H1 (cell line): ENCODE data around the gene RAD51B. TPM values are rescaled to one million over a fixed set of nuclear protein-coding genes. Genes with fewer than 3 reads are reported as not detected.

Source experiments
- EGR1 ChIP-seq: IDR thresholded peaks from 2 replicates; pipeline ENCODE4 v1.6.1; 2011; ENCODE audit warnings: low read depth, low read length, borderline replicate concordance
- polyA plus RNA-seq, 7 experiments: library from polyadenylated mRNA; depleted of rRNA in 3 of 7; stranded (reverse) in 5 of 7; unstranded in 2 of 7; fragments of >200 nt in 5 of 7; fragments of 200-250 nt in 2 of 7; gene quantifications; 1 replicate in 5 of 7; 2 replicates in 1 of 7; 4 replicates in 1 of 7; pipeline versions ENCODE4 v1.2.1 to v1.2.3, GENCODE V29; 2011 to 2013; ENCODE audit warnings: missing spikeins in 2 of 7, mixed read lengths in 2 of 7
- total RNA-seq: library from RNA; stranded (reverse); fragmentation: NEBNext Ultra II Directional; extraction: Animal tissue kit (Norgen Biotek cat#: 25700); gene quantifications from 2 replicates; pipeline ENCODE4 v1.2.1, GENCODE V29; 2021

Gene RAD51B
- total and polyA plus RNA-seq, 2 of the 8 experiments (the other 6 are each of a cell fraction or from before 2014, with no cell fraction given), result 3.9 to 14.9 TPM

GRCh38 chr14:68755016-68755353 is 935.4 kb downstream of the RAD51B start (continued):
- TF ChIP-seq EGR1, result no peak
